GM19395 (cell line): Measurements from ENCODE around the gene NDRG3.
"Not testable (repeated sequence)": the region's sequence is repeated elsewhere in the genome, so short reads cannot be mapped to it uniquely, and the experiment has no call there.

Source experiments
- ATAC-seq: cut with Tn5 transposase; IDR thresholded peaks from one replicate; pipeline ENCODE4 v1.9.1; 2021; ENCODE audit warnings: mild to moderate bottlenecking, moderate library complexity; ENCODE audit not compliant: unreplicated experiment

NDRG3 gene

DNA sequence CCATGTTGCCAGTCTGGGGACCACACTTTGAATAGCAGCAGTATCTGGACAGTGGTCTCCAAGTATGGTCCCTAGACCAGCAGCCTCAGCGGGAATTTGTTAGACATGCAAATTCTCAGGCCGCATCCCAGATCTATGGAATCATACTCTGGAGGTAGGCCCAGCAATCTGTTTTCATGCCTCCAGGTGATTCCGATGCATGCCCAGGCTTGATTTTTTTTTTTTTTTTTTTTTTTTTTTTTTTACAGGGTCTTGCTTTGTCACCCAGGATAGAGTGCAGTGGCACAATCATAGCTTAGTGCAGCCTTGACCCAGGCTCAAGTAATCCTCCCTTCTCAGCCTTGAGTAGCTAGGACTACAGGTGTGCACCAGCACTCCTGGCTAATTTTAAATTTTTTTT, 99.2 kb downstream of the NDRG3 start:
- ATAC-seq: no peak

GRCh38 chr20:36645998-36646397, 99.9 kb downstream of the NDRG3 start, which contains the start of gene SLA2:
Gene SLA2 (minus strand): TSS chr20:36646196. CDS start chr20:36641335, 4,861 bp downstream.
- no peak for ATAC-seq

DNA sequence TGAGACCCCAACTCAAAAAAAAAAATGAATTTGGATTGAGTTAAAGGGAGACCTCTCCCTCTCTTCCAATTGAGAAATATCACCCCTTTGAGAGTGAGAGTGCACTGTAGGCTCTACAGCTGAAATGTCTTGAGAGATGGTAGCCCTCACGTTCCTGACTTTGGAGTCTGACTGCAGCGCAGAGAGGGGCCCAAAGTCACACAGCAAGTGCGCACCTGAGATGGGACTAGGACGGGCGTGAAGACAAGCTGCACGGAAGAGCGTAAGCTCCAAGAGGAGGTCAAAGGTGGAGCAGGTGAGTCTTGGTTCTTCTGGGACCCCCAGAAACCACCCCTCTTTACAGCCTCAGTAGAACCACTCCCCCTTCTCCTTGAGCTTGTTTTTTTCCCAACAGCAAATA, 100.5 kb downstream of the NDRG3 start:
- ATAC-seq: no peak

GRCh38 chr20:36644706-36645095, 101.2 kb downstream of the NDRG3 start:
- ATAC-seq: no peak

- ATAC-seq: no peak
Measured at GRCh38 chr20:36644032-36644705, 101.7 kb downstream of the NDRG3 start.

GRCh38 chr20:36642136-36642535, 103.8 kb downstream of the NDRG3 start:
- ATAC-seq: no peak

DNA sequence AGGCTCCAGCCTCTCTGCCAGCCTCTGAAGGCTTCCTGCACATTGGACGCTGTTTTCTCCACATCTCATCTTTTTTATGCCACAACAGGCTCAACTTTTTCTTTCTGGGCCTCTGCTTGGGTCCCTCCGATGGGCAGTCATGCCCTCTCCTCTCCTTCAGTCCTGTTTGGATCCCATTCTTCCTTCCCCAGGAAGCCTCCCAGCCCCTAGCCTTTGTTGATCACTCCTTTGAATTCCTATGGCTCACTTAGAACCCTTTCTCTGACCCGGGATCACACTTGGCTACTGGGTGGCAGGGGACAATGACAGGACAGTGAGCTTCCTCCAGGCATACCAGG, 104.4 kb downstream of the NDRG3 start:
- no peak for ATAC-seq

DNA sequence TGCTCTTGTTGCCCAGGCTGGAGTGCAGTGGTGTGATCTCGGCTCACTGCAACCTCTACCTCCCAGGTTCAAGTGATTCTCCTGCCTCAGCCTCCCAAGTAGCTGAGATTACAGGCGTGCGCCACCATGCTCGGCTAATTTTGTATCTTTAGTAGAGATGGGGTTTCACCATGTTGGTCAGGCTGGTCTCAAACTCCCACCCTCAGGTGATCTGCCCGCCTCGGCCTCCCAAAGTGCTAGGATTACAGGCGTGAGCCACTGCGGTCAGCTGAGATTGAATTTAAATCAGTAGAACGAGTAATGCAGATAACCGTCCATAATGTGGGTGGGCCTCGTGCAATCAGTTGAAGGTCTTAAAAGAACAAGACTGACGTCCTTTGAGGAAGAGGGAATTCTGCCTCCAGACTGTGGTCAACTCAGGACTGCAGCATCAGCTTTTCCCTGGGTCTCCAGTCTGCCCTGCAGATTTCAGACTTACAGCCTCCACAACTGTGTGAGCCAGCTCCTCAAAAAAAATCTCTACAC, 107.0 kb downstream of the NDRG3 start:
- not testable (repeated sequence) for ATAC-seq

DNA sequence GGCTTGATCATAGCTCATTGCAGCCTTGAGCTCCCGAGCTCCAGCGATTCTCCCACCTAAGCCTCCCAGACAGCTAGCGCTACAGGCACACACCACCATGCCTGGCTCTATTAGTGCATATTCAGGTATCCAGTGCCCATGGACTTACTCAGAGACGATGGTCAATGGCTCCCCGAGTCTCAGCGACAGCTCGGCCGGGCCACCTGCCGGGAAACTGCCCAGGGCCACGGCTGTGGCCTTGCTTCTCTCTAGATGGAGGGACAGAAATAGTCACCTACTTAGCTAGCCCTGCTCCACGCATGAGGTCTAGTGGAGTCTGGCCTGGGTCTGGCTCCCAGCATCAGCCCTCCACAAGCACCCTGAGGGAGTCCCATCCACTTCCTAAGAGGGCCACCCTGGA, 111.5 kb downstream of the NDRG3 start:
- no peak for ATAC-seq

DNA sequence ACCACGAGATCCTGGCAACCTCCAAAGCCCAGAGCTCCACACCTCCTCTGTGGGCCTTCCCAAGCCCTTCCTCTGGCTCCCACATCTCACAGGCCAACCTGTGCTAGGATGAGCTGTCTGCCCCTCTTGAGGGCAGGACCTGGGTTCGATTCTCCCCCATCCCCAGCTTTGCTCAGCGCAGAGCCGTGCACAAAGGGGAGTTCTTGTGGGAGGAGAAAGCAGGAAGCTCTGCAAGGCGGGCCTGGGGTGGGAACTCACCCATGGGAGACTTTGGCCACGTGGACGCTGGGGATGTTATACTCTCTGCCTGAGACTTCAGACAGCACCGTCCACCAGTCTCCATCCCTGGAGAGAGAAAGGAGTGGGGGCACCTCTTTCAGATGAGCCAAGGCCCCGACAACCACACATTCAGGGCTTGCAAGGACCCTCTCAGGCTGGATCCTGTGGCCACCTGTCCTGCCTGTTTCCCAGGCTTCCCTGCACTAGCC, 112.6 kb downstream of the NDRG3 start:
- ATAC-seq: no peak

- no peak for ATAC-seq
Measured at GRCh38 chr20:36632487-36633284, 113.2 kb downstream of the NDRG3 start.

DNA sequence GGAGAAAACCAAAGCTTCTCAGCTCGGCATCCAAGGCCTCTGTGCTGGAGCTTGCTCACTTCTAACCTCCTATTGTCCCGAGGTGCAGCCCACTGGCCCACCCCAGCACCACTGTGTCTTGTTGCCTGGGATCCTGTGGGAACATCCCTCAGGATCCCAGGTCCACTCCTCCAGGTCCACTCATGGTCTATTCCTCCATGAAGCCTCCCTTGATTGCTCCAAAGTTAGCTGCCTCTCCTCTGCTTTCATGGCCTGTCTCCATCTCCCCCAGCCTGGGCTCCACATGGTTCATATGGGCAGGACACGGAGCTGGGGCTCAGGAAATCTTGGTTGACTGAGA, 113.8 kb downstream of the NDRG3 start:
- no peak for ATAC-seq

- ATAC-seq: no peak
Measured at GRCh38 chr20:36631646-36632045, 114.2 kb downstream of the NDRG3 start.

GRCh38 chr20:36629719-36630681, 115.9 kb downstream of the NDRG3 start:
- no peak for ATAC-seq

GRCh38 chr20:36628076-36628475, 117.8 kb downstream of the NDRG3 start:
- ATAC-seq: no peak

DNA sequence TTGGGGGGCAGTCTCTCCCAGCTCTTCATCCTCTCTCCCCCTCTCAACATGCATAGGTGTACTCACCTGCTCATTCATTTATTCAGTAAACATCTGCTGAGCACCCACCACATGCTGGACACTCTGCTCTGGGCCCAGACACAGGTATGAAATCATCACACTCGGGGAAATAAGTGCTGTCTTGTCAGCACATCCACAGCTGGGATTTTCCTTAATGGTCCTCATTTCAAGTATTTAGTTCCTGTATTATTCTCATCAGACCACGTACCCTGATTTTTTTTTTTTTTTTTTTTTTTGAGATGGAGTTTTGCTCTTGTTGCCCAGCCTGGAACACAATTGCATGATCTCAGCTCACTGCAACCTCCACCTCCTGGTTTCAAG, 121.0 kb downstream of the NDRG3 start:
- no peak for ATAC-seq

DNA sequence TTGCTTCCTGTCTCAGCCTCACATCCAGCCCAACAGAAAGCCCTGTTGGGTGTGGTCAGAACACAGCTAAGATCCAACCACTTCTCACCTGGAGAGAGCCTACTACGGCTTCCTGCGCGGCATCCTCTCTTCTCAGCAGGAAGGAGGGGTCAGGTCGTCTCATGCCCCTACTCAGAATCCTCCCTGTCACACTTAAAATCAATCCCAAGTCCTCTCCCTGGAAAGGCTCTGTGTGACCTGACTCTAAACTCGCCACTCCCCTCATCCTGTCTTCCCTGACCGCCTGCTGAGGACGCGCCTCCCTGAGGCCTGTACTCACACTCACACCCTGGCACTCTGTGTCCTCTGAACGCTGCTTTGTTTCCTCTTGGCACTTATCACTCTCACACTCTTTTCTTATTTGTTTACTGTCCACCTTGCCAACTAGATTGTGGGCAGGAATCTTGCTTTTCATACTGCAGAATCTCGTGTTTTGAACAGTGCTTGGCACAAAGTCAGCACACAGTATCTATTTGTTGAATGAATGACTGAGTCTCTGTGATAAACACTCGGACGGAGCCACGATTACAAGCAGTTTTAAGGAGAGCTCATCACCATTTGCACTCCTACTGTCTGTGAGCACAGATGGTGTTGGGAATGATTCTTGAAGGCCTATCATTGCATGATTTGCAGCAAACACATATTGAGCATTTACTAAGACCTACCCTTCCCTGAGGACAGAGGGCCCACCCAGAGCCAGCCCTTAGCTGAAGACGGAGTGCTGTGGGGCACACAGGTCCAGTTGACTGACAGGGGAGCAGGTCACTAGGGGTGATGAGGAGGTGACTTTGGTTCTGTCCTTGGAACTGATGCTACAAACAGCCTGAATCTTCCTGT, 121.6 kb downstream of the NDRG3 start:
- no peak for ATAC-seq

DNA sequence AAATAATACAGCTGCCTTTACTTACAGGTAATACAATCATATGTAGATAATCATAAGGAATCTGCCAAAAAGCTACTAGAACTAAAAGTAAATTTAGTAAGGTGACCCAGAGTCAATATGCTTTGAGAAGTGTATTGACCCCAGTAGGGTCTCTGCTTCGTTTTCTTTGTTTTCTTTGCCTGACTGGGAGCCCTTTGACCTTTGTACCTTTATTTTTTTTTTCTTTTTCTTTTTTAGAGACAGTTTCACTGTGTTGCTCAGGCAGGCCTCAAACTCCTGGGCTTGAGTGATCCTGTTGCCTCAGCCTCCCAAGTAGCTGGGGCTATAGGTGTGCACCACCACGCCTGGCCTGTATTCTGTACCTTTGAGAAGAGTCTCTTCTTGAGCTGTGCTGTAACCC, 122.4 kb downstream of the NDRG3 start:
- no peak for ATAC-seq

GRCh38 chr20:36620917-36621316, 125.0 kb downstream of the NDRG3 start:
- no peak for ATAC-seq
